ENCODE data around the gene AGBL4.

AGBL4 gene

DNA sequence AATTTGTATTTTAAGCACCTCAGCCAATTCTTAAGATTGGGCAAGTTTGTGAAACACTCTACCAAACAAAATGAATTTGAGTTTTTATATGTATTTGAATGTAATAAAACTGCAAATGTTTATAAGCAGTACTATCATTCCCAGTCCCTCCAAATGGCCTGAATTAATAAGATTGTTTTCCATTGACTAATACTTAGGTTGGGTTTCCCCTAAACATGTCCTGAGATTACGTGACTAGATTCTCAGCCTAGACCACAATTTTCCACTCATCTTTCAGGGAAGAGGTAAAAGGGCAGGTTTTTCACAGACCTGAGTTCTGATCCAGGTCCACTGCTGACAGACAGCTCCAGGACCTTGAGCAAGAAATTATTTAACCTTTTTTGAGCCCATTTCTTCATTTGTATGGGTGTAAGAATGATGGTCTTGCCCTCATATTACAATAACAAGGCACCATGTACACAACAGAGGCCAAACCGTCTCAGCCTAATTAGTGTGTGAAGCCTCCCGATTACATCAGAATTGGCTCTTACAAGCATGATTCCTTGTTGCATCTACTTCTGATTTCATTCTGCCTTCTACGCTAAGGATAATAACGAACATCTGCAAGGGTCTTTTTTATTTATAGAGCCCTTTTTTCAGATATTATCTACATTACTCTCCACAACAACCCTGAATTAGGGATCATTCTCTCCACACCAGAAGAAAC, 1298.3 kb downstream of the AGBL4 start:
- no peak for DNase-seq (ENCODE audit: low read depth in 3 of 3)

DNA sequence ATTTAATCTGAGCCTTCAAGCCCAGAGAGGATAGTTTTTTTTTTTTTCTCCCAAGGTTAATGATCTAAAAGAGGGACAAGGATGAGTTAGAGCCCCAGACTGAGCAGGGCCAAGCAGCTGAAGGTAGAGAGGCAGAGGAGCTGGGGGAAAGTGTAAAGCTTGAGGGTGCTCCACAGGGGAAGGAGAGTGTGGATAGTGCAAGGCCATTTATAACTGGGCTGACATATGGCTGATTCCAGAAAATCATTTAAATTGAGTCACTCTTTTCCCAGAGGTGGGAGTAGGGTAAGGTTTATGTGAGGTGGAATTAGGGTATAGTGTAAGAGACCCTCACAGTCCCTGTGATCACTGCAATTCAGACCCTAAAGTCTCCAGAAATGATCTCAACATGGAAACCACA, 1302.8 kb downstream of the AGBL4 start:
- DNase-seq (ENCODE audit: low read depth in 3 of 3), result no peak

DNA sequence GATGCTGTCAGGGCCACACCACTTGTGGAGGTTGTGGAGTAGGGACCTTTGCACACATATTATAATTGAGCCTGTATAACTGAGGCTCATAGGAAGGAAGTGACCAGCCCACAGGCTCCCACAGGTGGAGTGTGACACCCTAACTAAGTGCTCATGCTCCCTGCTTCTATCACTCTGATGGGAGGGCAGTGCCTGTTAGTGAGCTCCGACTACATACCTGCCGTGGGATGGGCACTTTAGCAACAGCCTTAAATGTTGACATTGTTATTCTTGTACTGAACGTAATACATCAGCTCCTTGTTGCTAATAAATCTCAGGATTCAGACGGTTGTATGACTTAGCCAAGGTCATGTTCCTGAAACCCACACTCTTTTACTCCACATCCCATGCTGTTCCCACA, 1305.0 kb downstream of the AGBL4 start:
- DNase-seq (ENCODE audit: low read depth in 3 of 3), result no peak

DNA sequence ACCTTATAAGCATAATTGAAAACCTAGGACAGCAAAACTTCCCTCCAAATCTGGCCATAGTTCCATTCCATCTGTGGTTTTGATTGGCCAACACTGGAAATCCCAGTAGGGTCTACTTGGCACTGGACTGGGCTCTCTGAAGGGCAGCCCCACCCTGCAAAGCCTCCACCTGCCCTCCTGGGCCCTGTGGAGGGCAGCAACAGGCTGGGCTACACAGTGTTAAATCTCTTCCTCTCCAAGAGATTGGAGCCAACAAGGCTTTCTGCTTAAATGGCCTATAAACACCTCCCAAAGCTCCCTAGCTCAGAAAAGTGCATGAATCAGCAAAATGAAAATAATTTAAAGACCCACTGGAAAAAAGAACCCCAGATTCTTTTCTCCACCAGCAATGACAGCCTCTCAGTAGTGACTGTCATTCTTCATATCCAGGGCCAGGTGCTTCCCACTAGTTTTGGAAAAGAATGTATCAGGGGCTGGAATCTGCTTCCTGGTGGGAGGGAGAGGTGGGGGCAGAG, 1305.6 kb downstream of the AGBL4 start:
- no peak for DNase-seq (ENCODE audit: low read depth in 3 of 3)

DNA sequence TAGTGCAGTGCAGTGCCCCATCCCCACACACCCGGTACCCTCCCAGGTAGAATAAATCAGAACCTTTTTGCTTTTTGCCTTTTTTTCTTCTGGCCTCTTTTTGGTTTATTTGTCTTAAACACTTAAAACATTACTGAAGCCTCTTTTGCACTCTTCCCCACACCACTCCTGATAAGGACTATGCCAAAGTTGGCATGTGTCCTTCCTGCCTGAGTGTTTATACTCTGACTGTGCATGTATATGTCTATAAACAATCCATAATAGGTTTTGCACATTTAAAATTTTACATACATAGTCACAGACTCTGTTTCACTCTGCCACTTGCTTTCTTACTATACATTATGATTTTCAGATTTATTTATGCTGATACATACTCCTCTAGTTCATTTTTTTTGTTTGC, 1306.7 kb downstream of the AGBL4 start:
- no peak for DNase-seq (ENCODE audit: low read depth in 3 of 3)

DNA sequence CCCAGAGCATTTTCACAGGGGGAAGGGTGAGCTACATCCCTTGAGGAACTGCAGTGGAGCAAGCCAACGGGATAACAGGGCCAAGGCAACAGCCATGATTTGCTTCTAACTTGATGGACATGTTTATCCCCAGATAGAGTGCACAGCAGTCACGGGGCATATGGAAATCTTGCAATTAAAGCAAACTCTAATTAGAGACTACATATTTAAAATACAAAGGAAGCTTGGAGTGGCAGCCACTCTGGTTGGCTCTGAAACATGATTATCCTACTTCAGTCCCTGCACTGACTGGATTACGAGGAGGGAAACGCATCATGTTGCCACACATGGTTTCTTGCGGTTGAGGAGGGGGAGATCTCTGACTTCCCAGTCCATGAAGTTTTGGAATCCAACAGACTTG, 1307.8 kb downstream of the AGBL4 start:
- no peak for DNase-seq (ENCODE audit: low read depth in 3 of 3)

DNA sequence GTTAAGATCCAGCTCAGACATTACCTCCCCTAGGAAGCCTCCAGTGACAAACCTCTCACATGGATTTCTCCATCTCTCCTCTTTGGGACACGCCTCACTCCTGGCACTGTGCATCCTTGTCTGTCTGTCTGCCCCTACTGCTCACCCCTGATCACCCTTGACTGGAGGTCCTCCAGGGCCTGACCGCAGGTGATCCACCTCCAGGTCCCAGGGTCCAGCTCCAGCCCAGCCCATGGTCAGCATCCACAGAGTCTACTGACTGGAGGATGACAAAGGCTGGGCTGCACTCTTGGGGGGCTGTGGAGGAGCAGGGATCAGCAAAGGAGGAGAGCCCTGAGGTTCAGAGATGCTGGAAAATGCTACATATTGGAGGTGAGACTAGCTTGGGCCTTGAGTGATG, 1312.8 kb downstream of the AGBL4 start:
- no peak for DNase-seq (ENCODE audit: low read depth in 3 of 3)

DNA sequence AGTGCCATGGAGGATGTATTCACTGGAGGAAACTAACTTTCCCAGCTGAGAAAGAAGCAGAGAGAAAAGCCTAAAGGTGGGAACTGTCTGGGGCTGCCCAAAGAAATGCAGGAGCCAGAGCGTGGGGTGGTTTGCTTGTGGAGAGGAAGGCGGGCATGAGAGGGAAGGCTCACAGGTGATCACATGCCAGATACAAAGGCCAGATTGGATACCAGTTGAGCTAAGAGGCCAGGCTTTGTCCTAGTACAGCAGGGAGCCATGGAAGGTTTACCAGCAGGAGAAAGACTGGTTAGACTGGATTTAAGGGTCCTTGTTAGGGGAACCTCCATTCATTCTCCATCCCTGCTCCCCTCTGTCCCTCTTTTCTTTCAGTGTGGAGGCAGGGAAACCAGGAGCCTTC, 1313.4 kb downstream of the AGBL4 start:
- DNase-seq (ENCODE audit: low read depth in 3 of 3), result no peak

DNA sequence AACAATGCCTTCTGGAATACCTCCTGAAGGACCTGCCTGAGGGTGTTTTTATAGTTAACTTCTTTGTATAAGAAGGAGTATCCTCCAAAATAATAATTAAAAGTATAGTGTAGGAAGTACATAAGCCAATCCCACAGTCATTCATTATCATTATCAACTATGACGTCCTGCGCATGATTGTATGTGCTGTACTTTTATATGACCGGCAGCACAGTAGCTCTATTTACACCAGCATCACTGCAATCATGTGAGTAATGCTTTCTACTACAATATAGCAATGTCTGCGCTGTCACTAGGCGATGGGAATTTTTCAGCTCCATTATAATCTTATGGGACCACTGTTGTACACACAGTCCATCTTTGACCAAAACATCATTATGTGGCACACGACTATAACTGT, 1319.0 kb downstream of the AGBL4 start:
- DNase-seq (ENCODE audit: low read depth in 3 of 3), result no peak

DNA sequence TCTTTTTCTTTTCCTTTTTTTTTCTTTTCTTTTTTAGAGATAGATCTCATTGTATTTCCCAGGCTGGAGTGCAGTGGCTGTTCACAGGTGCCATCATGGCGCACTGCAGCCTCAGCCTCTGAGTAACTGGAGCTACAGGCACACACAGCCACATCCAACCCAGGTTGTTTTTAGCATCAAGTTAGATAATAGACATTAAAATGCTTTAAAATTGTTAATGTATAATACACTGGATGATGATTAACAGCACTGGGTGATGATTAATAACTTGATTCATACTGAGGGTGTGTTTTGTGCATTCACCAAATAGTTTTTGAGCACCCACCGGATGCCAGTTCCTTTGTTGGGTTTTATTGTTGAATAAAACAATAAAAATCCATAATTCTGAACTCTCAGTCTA, 1322.3 kb downstream of the AGBL4 start:
- DNase-seq (ENCODE audit: low read depth in 3 of 3), result no peak

DNA sequence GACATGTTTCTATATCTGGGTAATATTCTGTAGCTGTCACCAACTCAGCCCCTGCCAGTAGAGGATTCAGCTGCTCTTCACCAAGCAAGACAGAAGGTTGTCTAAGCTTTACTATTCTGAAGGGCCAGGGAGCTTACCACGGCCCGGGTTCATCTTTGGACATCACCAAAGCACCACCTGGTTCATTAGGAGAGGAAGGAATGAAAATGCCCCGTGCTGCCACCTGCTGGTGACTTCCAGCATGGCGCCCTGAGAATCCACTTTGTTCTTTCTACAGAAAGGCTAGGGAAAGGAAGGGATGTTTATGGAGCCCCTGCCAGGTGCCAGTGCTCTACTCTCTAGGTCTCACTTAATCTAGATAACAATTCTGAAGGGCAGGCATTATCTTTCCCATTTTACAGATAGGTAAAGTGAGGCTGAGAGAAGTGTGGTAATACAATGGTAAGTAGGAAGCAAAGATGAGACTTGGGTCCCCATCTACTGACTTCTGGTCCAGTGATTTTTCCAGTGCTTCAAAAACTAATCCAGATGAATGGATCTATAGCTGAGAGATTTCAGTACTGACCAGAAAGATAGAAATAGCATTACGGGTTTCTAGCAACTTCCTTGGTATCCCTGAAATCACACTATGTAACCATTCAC, 1326.6 kb downstream of the AGBL4 start:
- peak in 1 of 3 experiments; percentile 51 for DNase-seq (ENCODE audit: low read depth in 3 of 3)

DNA sequence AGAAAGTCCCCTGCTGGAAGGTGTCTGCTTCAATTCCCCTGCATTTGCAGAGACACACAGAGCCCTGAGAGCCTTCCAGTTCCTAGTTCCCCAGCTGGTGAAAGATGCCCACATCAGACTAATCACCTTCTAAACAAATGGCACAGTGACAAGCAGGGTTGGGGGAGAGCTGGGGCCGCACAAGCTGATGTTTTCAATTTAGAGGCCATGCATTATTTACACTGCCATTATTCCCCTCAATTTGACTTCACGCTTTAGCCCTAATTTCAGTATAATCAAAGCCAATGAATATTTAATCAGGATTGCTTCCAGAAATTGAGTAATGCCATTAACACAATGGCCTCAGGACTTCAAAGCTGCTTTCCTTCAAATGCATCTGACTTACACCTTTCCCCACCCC, 1328.6 kb downstream of the AGBL4 start:
- DNase-seq (ENCODE audit: low read depth in 3 of 3), result no peak

DNA sequence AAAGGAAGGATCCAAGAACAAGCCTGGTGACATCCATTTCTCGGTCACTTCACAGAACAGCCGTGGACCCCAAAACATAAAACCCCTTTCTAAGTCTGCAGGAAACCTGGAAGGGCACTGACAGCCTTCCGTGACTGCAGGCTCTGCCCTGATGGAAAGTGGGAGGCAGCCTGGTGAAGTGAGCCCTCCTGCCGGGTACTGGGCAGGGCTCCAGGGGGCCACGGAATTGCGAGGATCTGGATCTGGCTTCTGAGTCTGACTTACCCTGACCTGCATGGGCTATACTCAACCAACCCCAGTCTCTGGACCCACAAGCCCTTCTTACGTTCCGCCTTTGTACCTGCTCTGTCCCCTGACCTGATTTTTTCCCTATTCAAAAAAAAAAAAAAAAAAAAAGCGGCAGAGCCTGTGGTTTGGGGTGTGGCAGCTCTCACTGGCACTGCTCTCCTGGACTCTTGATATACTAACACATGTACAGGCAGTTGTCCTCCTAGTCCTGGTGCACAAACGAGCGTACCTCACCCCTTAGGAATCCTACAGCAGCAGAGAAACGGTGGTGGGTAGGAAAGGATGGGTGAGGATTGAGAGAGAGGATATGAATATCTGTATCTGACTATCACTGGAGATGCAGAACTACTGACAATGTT, 1330.0 kb downstream of the AGBL4 start:
- no peak for DNase-seq (ENCODE audit: low read depth in 3 of 3)

DNA sequence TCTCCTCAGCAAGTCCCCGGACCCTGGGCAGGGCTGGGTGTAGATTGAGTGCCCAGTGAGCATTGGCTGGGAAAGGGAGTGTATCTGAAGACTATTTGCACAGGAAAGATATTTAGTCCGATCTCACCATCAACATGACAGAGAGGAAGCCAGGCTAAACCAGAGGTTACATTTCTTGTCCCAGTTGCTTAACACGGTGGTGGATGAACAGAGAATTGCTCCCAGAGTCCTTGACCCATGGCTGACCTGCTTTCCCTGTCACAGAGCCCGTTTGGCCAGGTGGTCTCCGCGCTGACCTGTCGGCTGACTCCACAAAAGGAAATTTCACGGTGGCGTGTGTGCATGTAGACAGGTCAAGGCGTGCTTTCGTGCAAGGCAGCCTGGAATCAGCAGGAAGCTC, 1330.6 kb downstream of the AGBL4 start:
- DNase-seq (ENCODE audit: low read depth in 3 of 3), result no peak

DNA sequence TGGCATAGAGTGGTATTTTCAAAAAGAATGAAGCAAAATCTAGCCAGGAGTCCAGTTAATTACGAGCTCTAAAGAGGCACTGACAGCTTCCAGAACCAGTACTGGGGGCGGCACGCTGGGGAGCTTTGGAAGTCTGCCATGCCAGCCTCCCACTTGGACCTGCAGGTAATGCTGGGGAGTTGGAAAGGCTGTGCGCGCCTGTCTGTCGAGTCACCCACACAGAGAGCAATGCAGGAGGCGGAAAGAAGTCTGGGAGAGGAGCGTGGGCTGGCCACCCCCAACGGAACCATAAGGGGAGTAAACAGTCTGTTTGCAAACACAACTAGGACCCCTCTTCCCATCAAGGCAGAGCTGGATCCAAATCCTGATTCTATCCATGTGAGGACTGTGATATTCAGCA, 1331.5 kb downstream of the AGBL4 start:
- DNase-seq (ENCODE audit: low read depth in 3 of 3), result no peak

DNA sequence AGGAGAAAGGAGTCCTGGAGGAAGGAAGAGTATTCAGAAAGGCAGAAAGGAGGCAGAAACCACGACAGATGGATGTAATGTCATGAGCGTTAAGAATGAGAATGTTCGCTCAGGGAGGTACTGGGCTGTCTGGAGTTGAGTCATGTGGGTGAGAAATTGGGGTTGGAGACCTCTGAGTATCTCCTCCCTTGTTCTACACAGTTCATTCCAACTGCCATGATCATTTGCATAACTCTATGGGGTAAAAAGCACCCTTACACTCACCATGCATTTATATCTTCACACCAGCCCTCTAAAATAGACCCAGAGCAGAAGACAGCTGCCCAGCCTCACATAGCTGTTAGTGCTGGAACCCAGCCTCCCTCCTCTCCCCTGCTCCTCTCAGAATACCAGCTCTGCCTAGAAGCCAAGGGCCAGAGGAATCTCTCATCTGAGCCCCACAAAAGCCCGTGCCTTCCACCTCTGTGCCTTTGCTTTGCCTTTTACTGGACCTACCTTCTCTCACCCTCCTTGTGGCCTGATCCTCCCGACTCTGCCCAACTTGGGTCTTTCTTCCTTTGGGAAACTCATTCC, 1332.2 kb downstream of the AGBL4 start:
- no peak for DNase-seq (ENCODE audit: low read depth in 3 of 3)

DNA sequence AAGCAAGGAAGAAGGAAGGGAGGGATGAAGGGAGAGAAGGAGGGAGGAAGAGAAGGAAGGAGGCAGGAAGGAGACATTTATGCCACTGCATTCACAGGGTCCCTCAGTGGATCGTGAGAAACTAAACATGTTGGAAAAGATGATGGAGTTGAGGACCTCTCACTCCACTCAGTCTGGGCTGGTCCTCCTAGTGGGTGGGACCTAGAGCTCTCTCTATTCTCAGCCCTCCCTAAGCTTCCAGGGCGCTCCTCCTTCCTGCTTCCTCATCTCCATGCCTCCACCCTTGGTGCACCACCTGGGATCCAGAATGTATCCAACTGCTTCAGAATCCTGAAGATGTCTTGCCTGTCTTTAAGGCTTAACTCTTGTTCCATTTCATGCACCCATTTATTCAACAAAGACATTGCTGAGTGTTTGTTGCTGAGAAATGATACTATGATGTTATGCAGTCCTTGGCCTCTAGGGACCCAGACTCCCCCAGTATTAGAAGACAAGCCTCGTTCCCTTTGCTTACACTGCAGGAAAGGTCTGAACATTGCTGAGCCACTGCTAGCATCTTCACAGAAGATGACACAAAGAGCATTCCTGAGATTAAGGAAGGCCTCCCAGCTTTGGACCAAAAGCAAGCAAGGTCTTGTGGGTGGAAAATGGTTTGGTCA, 1335.5 kb downstream of the AGBL4 start:
- no peak for DNase-seq (ENCODE audit: low read depth in 3 of 3)

DNA sequence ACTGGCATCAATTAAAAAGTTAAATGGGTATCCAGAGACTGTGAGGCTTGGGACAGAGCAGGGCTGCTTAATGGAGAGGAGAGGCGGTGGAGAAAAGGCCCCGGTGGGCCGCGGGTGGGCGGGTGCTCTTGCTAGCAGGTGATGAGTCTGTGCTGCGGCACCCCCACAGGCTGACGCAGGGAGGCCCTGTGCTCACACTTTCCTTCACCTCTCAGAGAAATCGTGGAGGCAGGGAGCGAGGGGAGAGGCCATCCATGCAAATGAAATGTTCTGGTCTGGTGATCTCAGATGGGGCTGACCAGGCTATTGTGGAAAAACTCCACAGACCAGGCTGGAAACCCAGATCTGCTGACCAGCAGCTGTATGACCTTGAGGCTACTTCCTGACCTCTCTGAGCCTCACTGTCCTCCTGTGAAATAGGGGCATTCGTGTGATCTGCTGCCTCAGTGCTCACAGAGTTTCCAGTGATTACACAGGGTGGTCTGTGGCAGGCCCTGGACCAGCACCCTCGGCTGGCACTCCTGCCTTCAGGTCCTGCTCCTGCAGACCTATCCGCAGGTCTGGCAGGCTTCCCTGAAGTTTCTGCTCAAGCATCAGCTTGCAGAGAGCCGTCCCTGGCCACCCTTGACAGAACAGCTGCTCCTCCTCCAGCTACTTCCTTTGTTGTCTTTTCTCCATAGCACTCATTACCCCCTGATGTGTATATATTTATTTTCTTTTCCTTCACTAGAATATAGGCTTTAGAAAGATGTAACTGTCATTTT, 1336.3 kb downstream of the AGBL4 start:
- no peak for DNase-seq (ENCODE audit: low read depth in 3 of 3)

DNA sequence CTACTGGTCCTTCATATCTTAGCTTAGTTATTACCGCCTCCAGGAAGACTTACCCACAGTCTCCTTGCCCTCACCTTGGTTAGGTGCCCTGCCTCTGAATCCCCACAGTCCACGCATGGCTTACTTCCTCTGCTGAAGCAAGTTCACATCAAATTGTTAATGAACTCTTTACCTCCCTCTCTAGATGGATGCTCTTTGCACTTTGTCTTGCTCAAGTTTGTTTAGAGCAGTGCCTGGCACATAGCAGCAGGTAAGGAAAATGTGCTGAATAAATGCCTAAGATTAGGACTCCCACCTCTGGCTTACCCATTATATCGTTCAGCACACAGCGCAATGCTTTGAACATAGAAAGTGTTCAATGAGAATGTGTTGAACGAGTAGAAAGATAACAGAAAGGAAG, 1337.6 kb downstream of the AGBL4 start:
- DNase-seq (ENCODE audit: low read depth in 3 of 3), result no peak

DNA sequence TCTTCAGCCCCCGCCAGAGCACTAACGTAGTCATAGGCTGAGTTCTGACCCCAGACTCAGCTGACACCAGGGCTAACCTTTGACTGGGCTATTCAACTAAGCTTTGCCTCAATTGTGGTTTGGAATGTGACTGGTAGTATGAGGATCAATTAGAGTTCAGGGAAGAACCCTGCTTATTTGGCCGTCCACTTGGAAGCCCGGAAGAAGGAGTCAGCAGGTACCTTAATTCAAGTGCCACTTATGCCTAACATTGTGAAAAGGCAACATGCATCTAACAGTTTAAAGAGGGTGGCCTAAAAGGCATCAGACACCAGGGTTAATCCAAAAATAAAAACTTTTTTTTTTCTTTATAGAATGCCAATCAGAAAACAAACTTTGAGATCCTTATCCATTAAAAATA, 1339.4 kb downstream of the AGBL4 start:
- DNase-seq (ENCODE audit: low read depth in 3 of 3), result no peak

DNA sequence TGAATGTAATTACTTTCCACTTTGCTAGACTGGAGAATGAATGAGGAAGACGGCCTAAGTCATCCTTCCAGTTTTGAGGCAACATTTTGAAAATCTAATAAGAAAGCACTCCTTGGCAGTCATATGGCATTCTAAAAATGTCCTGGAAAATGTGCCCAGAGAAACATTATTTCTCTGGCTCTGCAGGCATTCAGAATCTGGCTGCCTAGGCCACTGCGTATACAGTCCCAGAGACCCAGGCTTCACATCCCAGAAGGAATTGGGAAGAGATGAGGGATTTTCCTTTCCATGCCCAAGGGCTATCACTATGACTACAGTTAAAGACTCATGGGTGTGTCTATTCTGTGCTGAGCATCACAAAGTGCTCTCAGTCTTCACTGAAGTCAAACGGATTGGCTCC, 1339.9 kb downstream of the AGBL4 start:
- DNase-seq (ENCODE audit: low read depth in 3 of 3), result no peak

Data from stimulated activated CD4-positive, alpha-beta T cell treated with anti-CD3 and anti-CD28 coated beads, TNF-alpha, amount 100 ng/mL, for 24 hours (primary cell).